Ishikawa (cell line): ENCODE results near the gene CES2.

Experiments used
- RAD21 ChIP-seq: IDR thresholded peaks from 2 replicates; pipeline ENCODE4 v1.6.1; 2012; ENCODE audit warnings: low read depth
- TF ChIP-seq, protein P1 (sequence below): IDR thresholded peaks from 2 replicates; pipeline ENCODE4 v1.6.1; 2012; ENCODE audit warnings: low read depth, mild to moderate bottlenecking

DNA sequence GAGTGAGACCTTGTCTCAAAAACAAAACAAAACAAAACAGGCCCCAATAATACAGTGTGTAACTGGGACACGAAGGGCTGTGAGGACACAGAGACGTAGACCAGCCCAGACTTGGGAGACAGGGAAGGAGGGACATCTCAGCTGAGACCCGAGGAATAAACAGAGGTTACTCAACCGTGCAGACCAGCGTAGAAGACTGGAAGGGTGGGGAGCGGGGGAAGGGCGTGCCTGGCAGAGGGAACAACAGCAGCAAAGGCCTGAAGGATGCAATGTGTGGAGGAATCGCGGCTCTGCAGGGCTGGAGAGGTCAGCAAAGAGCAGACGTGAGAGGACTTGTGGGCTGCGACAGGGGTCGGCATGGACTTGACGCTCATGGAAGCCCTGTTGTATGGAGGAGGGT is 41.4 kb downstream of the CES2 start:
- TF ChIP-seq, protein P1, sequence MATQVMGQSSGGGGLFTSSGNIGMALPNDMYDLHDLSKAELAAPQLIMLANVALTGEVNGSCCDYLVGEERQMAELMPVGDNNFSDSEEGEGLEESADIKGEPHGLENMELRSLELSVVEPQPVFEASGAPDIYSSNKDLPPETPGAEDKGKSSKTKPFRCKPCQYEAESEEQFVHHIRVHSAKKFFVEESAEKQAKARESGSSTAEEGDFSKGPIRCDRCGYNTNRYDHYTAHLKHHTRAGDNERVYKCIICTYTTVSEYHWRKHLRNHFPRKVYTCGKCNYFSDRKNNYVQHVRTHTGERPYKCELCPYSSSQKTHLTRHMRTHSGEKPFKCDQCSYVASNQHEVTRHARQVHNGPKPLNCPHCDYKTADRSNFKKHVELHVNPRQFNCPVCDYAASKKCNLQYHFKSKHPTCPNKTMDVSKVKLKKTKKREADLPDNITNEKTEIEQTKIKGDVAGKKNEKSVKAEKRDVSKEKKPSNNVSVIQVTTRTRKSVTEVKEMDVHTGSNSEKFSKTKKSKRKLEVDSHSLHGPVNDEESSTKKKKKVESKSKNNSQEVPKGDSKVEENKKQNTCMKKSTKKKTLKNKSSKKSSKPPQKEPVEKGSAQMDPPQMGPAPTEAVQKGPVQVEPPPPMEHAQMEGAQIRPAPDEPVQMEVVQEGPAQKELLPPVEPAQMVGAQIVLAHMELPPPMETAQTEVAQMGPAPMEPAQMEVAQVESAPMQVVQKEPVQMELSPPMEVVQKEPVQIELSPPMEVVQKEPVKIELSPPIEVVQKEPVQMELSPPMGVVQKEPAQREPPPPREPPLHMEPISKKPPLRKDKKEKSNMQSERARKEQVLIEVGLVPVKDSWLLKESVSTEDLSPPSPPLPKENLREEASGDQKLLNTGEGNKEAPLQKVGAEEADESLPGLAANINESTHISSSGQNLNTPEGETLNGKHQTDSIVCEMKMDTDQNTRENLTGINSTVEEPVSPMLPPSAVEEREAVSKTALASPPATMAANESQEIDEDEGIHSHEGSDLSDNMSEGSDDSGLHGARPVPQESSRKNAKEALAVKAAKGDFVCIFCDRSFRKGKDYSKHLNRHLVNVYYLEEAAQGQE: no peak
- TF ChIP-seq RAD21: no peak
